Measurements from ENCODE around the gene NBAS. TPM values are rescaled to one million over a fixed set of nuclear protein-coding genes. Genes with fewer than 3 reads are reported as not detected.

NBAS gene
- total RNA-seq, 1 experiment from 2014 or later: 32.5 TPM

DNA sequence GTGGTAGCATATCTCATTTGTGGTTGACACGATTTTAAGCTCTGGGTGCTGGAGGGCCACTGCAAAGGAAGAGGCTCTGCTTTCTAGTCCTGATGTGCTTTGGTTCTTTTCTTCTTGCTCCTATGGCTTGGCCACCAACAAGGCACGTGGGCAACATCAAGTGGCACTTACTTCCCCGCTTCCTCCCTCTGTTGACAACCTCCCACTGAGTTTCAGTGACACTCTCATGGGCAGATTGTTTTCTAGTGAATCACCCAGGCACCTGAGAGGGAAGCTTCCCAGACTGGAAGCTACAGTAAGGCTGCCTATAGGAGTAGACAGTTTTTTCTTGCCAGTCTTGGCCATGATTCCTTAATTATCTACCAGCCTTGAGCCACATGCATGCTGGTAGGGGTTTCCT, 89.0 kb downstream of the NBAS start:
- Histone ChIP-seq H2BK15ac (ENCODE audit: low read depth, low read length) (no peak overlapping the region), H4K5ac (ENCODE audit: insufficient read length, low read depth, low read length) (no peak overlapping the region), H3K79me1 (ENCODE audit: insufficient read depth, low read depth, low read length, poor library complexity, severe bottlenecking) (no peaks in the 10 kb centered on the region), H3K4me1 (ENCODE audit: insufficient read depth, low read length) (no peaks in the 10 kb centered on the region), H2BK12ac (ENCODE audit: insufficient read length, low read depth, low read length) (no peak overlapping the region), H3K27ac (ENCODE audit: insufficient read length, low read depth, low read length) (no peak overlapping the region), H3K27me3 (ENCODE audit: insufficient read depth, low read length) (no peaks in the 10 kb centered on the region), H3K9ac (ENCODE audit: extremely low read depth, insufficient read length, low read length) (no peak overlapping the region), H3K18ac (ENCODE audit: insufficient read length, low read depth, low read length) (no peak overlapping the region), H3K56ac (ENCODE audit: insufficient read length, low read depth, low read length) (no peak overlapping the region), H2BK20ac (ENCODE audit: low read depth, low read length, poor library complexity, severe bottlenecking) (no peak overlapping the region), H3K23me2 (ENCODE audit: insufficient read length, low read depth, low read length, poor library complexity, severe bottlenecking) (no peaks in the 10 kb centered on the region), H4K91ac (ENCODE audit: insufficient read length, low read depth, low read length) (no peak overlapping the region), H2BK120ac (ENCODE audit: low read depth, low read length, poor library complexity, severe bottlenecking) (no peak overlapping the region), H3K9me3 (ENCODE audit: control insufficient read depth, low read depth, low read length) (no peaks in the 10 kb centered on the region), H4K20me1 (ENCODE audit: control insufficient read depth, insufficient read depth, insufficient read length) (no peaks in the 10 kb centered on the region), H2AK5ac (ENCODE audit: insufficient read length, low read length) (no peak overlapping the region), H3K4me2 (ENCODE audit: insufficient read depth, insufficient read length, low read length) (no peak overlapping the region), H4K8ac (replicated peaks; ENCODE audit: insufficient read length, low read depth, low read length) (no peak overlapping the region), H3K79me2 (ENCODE audit: insufficient read depth, low read length) (no peaks in the 10 kb centered on the region), H3K14ac (ENCODE audit: insufficient read depth, low read length) (no peak overlapping the region), H3T11ph (ENCODE audit: low read length) (no peak overlapping the region), H2BK5ac (ENCODE audit: insufficient read length, low read length) (no peak overlapping the region), H3K4ac (ENCODE audit: low read depth, low read length) (no peak overlapping the region), H2AFZ (ENCODE audit: low read length) (no peak overlapping the region), H3K23ac (ENCODE audit: insufficient read length, low read depth, low read length) (no peak overlapping the region)
- no peak for DNase-seq
- H3K27me3 Mint-ChIP-seq (ENCODE audit: low read depth): no peaks in the 10 kb centered on the region
- H3K4me1 Mint-ChIP-seq: no peaks in the 10 kb centered on the region
- no CpG with 5 or more reads among the region's 3 CpGs for WGBS (ENCODE audit: extremely low coverage, insufficient read length, low lambda C conversion rate)
- TF ChIP-seq, protein P1, sequence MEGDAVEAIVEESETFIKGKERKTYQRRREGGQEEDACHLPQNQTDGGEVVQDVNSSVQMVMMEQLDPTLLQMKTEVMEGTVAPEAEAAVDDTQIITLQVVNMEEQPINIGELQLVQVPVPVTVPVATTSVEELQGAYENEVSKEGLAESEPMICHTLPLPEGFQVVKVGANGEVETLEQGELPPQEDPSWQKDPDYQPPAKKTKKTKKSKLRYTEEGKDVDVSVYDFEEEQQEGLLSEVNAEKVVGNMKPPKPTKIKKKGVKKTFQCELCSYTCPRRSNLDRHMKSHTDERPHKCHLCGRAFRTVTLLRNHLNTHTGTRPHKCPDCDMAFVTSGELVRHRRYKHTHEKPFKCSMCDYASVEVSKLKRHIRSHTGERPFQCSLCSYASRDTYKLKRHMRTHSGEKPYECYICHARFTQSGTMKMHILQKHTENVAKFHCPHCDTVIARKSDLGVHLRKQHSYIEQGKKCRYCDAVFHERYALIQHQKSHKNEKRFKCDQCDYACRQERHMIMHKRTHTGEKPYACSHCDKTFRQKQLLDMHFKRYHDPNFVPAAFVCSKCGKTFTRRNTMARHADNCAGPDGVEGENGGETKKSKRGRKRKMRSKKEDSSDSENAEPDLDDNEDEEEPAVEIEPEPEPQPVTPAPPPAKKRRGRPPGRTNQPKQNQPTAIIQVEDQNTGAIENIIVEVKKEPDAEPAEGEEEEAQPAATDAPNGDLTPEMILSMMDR (conservative IDR thresholded peaks at IDR 0.05): no peak
- H3K9me3 Mint-ChIP-seq: no peaks in the 10 kb centered on the region
- 0 out of 7 replicates have a peak overlapping the region, but pooled peaks of 2 of the 3 experiments have one; percentile 45 to 62 for H3K27ac Mint-ChIP-seq
- H3K4me3 Mint-ChIP-seq: no peak overlapping the region
- peaks cover 16 to 34% (median 24%) of the 10 kb centered on the region in 3 experiments; a peak in 5 of 7 replicates for H3K36me3 Mint-ChIP-seq (ENCODE audit: insufficient read depth in 1 of 3, low read depth in 3 of 3)
